HPDE6-E6E7 (cell line): ENCODE data around the gene NPHP4.
A peak's percentile ranks its signal among the peaks of the same experiment; 100 is the strongest.

Experiments used
- DNase-seq: peaks from one replicate; pipeline ENCODE4 v3.0.0; 2011; ENCODE audit warnings: missing footprints; ENCODE audit errors: extremely low spot score

NPHP4 gene

GRCh38 chr1:5992026-5992813 lies at the start of gene NPHP4:
NPHP4 (minus strand) TSS chr1:5992425; CDS start chr1:5986289, 6,136 bp downstream.
- peak; percentile 100 for DNase-seq

- peak; percentile 40 for DNase-seq
These were observed 49.3 kb upstream of the NPHP4 start for GRCh38 chr1:6041432-6042062.

GRCh38 chr1:6040861-6041415 lies 48.7 kb upstream of the NPHP4 start:
- DNase-seq, result no peak

- DNase-seq, result no peak
These were observed 48.2 kb upstream of the NPHP4 start for GRCh38 chr1:6040444-6040843.

- no peak for DNase-seq
These were observed 46.8 kb upstream of the NPHP4 start for GRCh38 chr1:6039031-6039430.

- no peak for DNase-seq
These were observed 46.4 kb upstream of the NPHP4 start for GRCh38 chr1:6038603-6039002.

GRCh38 chr1:6037338-6037762 lies 45.1 kb upstream of the NPHP4 start:
- no peak for DNase-seq

GRCh38 chr1:6035719-6036118 lies 43.5 kb upstream of the NPHP4 start:
- no peak for DNase-seq

GRCh38 chr1:6035303-6035702 lies 43.1 kb upstream of the NPHP4 start:
- DNase-seq, result no peak

- no peak for DNase-seq
These were observed 42.5 kb upstream of the NPHP4 start for GRCh38 chr1:6034750-6035096.

- DNase-seq, result no peak
These were observed 41.9 kb upstream of the NPHP4 start for GRCh38 chr1:6033986-6034749.

GRCh38 chr1:6033124-6033523 lies 40.9 kb upstream of the NPHP4 start:
- DNase-seq, result no peak

GRCh38 chr1:6030547-6031261 lies 38.5 kb upstream of the NPHP4 start:
- no peak for DNase-seq

GRCh38 chr1:6030132-6030531 lies 37.9 kb upstream of the NPHP4 start:
- DNase-seq, result no peak

GRCh38 chr1:6029351-6029750 lies 37.1 kb upstream of the NPHP4 start:
- no peak for DNase-seq

GRCh38 chr1:6028042-6028850 lies 36.0 kb upstream of the NPHP4 start:
- DNase-seq, result no peak

- no peak for DNase-seq
These were observed 35.4 kb upstream of the NPHP4 start for GRCh38 chr1:6027591-6027990.

- DNase-seq, result peak; percentile 55
These were observed 34.0 kb upstream of the NPHP4 start for GRCh38 chr1:6026095-6026809.

- DNase-seq, result peak; percentile 61
These were observed 33.3 kb upstream of the NPHP4 start for GRCh38 chr1:6025269-6026094.
